SIG-M5 treated with dmso at 0.1 percent for 504 hours (cell line): ENCODE results near the gene DNAJC3.
A peak's percentile ranks its signal among the peaks of the same experiment; 100 is the strongest.

Experiments used
- DNase-seq: peaks from one replicate; lab custom pipeline; 2025; ENCODE audit not compliant: unreplicated experiment; lab: John Stamatoyannopoulos, UW

DNAJC3 gene

DNA sequence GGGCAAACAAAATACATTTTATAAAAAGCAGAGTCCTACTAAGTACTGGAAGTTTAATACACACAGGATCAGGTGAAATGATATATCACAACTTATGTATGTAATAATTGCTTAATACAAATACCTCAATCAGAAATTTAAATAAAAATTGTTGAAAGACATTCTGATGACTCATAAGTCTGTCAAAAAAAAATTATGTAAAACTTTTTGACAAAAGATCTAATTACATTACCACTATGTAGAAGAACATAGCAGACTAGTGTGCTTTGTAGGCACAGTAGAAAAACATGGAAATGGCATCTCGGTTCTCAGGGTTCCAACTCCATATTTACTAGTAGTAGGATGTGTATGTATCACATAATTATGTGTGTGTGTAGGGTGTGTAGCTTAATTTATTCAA, 156.2 kb downstream of the DNAJC3 start:
- DNase-seq = no peak

DNA sequence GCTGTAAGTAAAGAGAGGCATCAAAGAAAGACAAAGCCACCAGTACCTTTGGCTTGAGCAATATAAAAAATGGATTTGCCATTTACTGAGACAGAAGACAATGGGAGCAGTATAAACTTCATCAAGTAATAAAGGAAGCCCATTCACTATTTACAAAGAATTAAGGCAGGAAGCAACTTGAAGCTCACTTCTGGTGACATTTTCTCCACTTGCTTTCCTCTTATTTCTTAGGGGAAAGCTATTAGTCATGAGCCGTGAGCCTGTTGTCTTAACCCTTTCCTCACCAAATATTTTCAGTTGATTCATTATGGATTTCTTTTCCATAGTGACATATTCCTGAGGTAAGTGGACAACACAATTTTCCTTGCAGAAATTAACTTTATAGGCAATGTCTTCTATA, 156.8 kb downstream of the DNAJC3 start:
- no peak for DNase-seq

DNA sequence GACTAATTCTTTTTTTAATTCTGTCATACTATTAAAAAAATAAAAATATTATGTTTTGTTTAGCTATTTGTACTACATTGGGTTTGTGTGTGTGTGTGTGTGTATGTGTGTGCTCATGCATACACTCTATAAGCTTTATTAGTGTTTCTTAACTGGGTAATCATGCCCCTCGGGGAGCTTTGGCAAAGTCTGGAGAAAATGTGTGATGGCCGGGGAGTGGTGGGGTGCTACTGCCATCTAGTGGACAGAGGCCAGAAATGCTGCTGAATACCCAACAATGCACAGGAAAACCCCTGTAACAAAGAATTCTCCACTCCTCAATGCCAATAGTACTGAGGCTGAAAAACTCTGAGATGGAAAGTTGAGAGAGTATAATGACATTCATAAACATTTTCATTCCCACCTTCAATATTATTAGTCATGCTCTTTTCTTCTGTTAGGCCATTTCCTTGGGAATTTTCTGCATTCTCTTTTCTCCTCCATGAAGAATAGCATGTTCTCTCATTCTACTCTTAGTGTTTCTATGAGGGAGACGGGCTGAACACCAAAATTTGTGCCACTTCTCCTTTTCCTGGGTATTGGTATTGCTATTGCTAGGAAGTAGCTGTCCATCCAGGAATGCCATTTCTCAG, 157.3 kb downstream of the DNAJC3 start:
- peak; percentile 72 for DNase-seq

DNA sequence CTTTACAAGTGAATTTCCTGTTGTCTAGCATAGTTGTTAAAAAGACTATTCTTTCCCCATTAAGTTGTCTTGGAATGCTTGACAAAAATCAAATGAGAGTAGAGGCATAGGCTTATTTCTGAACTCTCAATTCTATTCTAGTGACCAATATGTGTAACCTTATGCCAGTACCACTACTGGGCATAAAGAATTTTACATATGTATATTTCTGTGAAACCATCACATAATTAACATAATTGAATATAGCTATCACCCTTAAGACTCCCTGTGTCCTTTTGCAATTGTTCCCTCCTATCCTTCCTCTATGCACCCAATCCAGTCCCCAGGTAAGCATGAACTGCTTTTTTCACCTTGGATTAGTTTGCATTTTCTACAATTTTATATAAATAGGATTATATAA, 165.0 kb downstream of the DNAJC3 start:
- no peak for DNase-seq

DNA sequence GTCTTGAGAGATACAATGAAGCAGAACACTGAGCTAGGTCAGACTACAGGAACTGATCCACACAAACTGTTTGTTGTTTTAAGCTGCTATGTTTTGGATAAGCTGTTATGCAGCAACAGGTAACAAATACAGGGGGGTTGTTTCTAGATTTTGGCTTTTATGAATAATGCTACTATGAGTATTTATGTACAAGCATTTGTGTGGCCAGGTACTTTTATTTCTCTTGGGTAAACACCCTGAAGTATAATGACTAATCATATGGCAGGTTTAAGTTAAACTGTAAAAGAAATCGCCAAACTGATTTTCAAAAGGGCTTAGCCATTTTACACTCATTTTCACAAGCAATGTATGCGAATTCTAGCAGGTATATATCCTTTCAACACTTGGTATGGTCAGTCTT, 166.0 kb downstream of the DNAJC3 start:
- no peak for DNase-seq
